Spleen (tissue), 11 donors: ENCODE measurements around the gene AGK. TPM values are rescaled to one million over a fixed set of nuclear protein-coding genes. Genes with fewer than 3 reads are reported as not detected.

Source experiments
- DNase-seq: peaks from one replicate; pipeline ENCODE4 v3.0.0-alpha.2; 2020
- H3K27ac ChIP-seq, 8 donors: fragments of 200-600 bp; sonication (generic) in 7 of 8; 1 replicate in 4 of 8; 2 replicates in 4 of 8; pipeline versions ENCODE4 v1.5.0 to v1.8.0; 2016 to 2021; ENCODE audit warnings: inconsistent platforms in 4 of 8, mild to moderate bottlenecking in 4 of 8, moderate library complexity in 1 of 8
- H3K27me3 ChIP-seq, 7 donors: fragments of 200-600 bp; sonication (generic) in 6 of 7; replicated peaks in 1 of 7; 1 replicate in 4 of 7; 2 replicates in 3 of 7; pipeline versions ENCODE4 v1.5.0 to v1.8.0; 2016 to 2021; ENCODE audit warnings: inconsistent platforms in 3 of 7, mild to moderate bottlenecking in 1 of 7
- H3K36me3 ChIP-seq, 6 donors: fragments of 200-600 bp; sonication (generic) in 5 of 6; 1 replicate in 4 of 6; 2 replicates in 2 of 6; pipeline versions ENCODE4 v1.5.0 to v1.8.0; 2016 to 2021; ENCODE audit warnings: inconsistent platforms in 2 of 6
- H3K4me1 ChIP-seq, 6 donors: fragments of 200-600 bp; sonication (generic) in 5 of 6; 1 replicate in 3 of 6; 2 replicates in 3 of 6; pipeline versions ENCODE4 v1.5.0 to v1.8.0; 2016 to 2021; ENCODE audit warnings: inconsistent platforms in 3 of 6
- H3K4me3 ChIP-seq, 8 donors: fragments of 200-600 bp; sonication (generic) in 7 of 8; 1 replicate in 4 of 8; 2 replicates in 4 of 8; pipeline versions ENCODE4 v1.5.0 to v1.8.0; 2016 to 2021; ENCODE audit warnings: inconsistent platforms in 4 of 8, mild to moderate bottlenecking in 4 of 8, moderate library complexity in 2 of 8
- H3K9me3 ChIP-seq, 8 donors: fragments of 200-600 bp; sonication (generic) in 7 of 8; 1 replicate in 4 of 8; 2 replicates in 4 of 8; pipeline versions ENCODE4 v1.5.0 to v1.8.0; 2016 to 2021; ENCODE audit warnings: inconsistent platforms in 4 of 8
- CTCF ChIP-seq, 11 experiments: fragments of 200-600 bp in 7 of 11; fragments of 450-650 bp in 4 of 11; sonication (generic) in 4 of 11; IDR thresholded peaks in 8 of 11; conservative IDR thresholded peaks in 3 of 11; 1 replicate in 7 of 11; 2 replicates in 4 of 11; pipeline versions ENCODE4 v1.4.0 to v1.8.0; 2016 to 2021; ENCODE audit warnings: antibody characterized with exemption in 11 of 11, inconsistent platforms in 4 of 11, mild to moderate bottlenecking in 1 of 11
- POLR2A ChIP-seq, 3 donors: fragments of 450-650 bp; IDR thresholded peaks; one replicate each; pipeline ENCODE4 v1.5.1; 2017; ENCODE audit warnings: antibody characterized with exemption in 3 of 3, mild to moderate bottlenecking in 1 of 3
- POLR2AphosphoS5 ChIP-seq, 3 donors: sonication (generic); formaldehyde crosslinking; IDR thresholded peaks; one replicate each; pipeline ENCODE4 v1.5.1; 2017; ENCODE audit warnings: antibody characterized with exemption in 3 of 3
- WGBS, 5 donors: extraction: QIAGEN DNeasy Blood & Tissue Kit in 3 of 5; methylation state at CpG; one replicate each; pipeline versions ENCODE4 v1.1.5 to v1.1.7; 2013 to 2018; 5-methylcytosine and 5-hydroxymethylcytosine counted together
- intact Hi-C: fragments of 100-400 bp; cut with DNase I; formaldehyde crosslinking; loops from one replicate; pipeline ENCODE4 v1.15.0; 2023; ENCODE audit warnings: low total_unique reads
- polyA plus RNA-seq, 3 donors: library from polyadenylated mRNA; stranded (reverse); fragments of 200-250 nt; gene quantifications; one replicate each; pipeline ENCODE4 v1.2.1, GENCODE V29; 2013
- total RNA-seq, 7 donors: library from RNA; depleted of rRNA in 3 of 7; stranded (reverse); fragments of >200 nt in 3 of 7; fragmentation: NEBNext Ultra II Directional in 4 of 7; extraction: Animal tissue kit (Norgen Biotek cat#: 25700) in 4 of 7; gene quantifications; one replicate each; pipeline versions ENCODE4 v1.1.0 to v1.2.1, GENCODE V29; 2016 to 2021
- donor health status: healthy with polysubstance abuse.
- donor health status: DM: no; HTN: no; CAD: no; lungs with moderate emphysema.
- donor health status: DM: no; HTN: no; CAD: no.
- donor health status: Bipolar disorder and iron deficiency.
- donor health status: healthy.
- donor health status: DM: no; HTN: no; CAD: no.
- donor health status: DM: yes; HTN: yes; CAD: no.

AGK gene
- total and polyA plus RNA-seq, 10 donors = 11.0 to 35.5 (median 24.0) TPM

DNA sequence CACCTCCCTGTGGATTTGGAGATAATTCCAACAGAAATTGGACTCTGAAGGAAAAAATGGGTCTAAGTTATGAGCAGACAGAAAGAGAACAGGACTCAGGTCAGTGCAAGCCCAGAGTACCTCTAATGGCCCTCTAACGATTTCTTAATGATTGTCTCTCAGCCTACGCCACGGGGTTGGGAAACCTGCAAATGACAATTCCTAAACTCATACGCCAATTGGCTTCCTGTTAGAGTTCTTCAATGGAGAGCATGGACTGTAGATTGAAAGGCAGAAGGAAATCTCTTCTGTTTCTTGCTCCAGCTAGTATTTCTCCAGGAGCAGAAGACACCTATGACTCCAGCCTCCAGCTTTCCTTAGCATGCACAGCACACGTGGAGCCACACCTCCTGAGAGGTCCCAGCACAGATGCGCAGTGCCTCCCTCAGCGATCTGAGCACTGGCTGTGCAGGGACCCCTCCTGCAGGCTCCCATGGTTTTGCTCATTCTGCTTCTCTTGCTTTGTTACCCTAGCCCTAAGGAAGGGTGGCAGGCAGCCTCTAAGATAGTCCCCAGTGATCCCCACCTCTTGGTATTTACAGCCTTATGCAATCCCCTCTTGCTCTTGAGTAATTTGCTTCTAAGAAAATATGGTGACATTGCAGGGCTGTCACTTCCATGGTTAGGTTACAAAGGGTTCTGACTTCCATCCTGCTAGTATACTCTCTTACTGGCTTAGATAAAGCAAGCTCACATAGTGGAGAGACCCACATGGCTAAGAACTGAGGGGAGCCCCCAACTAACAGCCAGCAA is 120.7 kb downstream of the AGK start:
- peak overlapping the region in 3 of 8 donors; percentile 3 to 24 (median 19) for H3K27ac ChIP-seq
- no peaks in the 10 kb centered on the region for H3K9me3 ChIP-seq
- WGBS, 5 donors = 71 to 91% (median 83%) methylated on average over 7 of the region's 7 CpGs
- peaks cover 0 to 71% (median 12%) of the 10 kb centered on the region in 6 donors for H3K36me3 ChIP-seq
- no peak for DNase-seq
- H3K4me1 ChIP-seq = peaks cover 0 to 25% (median 3%) of the 10 kb centered on the region in 6 donors
- intact Hi-C loops = no loop called here
- TF ChIP-seq POLR2A (IDR thresholded peaks at IDR 0.05) (no peak), CTCF (IDR thresholded peaks at IDR 0.05 in 8 of 11, conservative IDR thresholded peaks at IDR 0.05 in 3 of 11) (no peak), POLR2AphosphoS5 (IDR thresholded peaks at IDR 0.05) (peak in 2 of 3 donors; percentile 16 to 18)
- no peak overlapping the region for H3K4me3 ChIP-seq
- H3K27me3 ChIP-seq = no peaks in the 10 kb centered on the region

DNA sequence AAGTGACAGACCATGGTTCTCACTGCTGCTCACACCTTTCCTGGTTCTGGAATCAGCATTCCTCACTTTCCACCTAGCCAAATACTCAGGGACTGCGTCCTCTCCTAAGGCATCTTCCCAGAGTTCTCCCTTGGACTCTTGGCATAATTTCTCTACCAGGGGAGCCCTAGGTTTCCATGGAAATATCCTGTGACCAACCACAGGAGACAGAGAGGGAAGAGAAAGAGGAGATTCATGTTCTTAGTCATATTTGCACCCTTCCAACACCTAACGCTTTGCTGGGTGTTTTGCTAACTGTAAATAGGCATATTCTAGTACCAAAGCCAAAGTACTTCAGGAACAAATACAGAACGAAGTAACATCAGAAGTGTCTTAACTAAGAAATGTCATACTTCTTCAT is 122.1 kb downstream of the AGK start:
- Histone ChIP-seq H3K9me3 (no peaks in the 10 kb centered on the region), H3K27ac (peak overlapping the region in 1 of 8 donors; percentile 45), H3K4me3 (no peak overlapping the region), H3K27me3 (no peaks in the 10 kb centered on the region), H3K36me3 (peaks cover 0 to 67% (median 15%) of the 10 kb centered on the region in 6 donors), H3K4me1 (peaks cover 0 to 27% (median 3%) of the 10 kb centered on the region in 6 donors)
- intact Hi-C loops = no loop called here
- TF ChIP-seq CTCF (IDR thresholded peaks at IDR 0.05 in 8 of 11, conservative IDR thresholded peaks at IDR 0.05 in 3 of 11) (no peak), POLR2AphosphoS5 (IDR thresholded peaks at IDR 0.05) (no peak), POLR2A (IDR thresholded peaks at IDR 0.05) (no peak)
- 88 to 96% (median 93%) methylated on average over 3 of the region's 3 CpGs for WGBS, 5 donors
- no peak for DNase-seq

GRCh38 chr7:141674171-141674671 is 123.0 kb downstream of the AGK start:
- H3K4me1 ChIP-seq = peaks cover 0 to 27% (median 3%) of the 10 kb centered on the region in 6 donors
- DNase-seq = no peak
- H3K9me3 ChIP-seq = no peaks in the 10 kb centered on the region
- no peaks in the 10 kb centered on the region for H3K27me3 ChIP-seq
- H3K4me3 ChIP-seq = no peak overlapping the region
- peaks cover 0 to 63% (median 17%) of the 10 kb centered on the region in 6 donors for H3K36me3 ChIP-seq
- WGBS, 5 donors = 77 to 87% (median 80%) methylated on average over 5 of the region's 5 CpGs
- intact Hi-C loops = no loop called here
- peak overlapping the region in 3 of 8 donors; percentile 28 to 63 (median 45) for H3K27ac ChIP-seq
- TF ChIP-seq POLR2AphosphoS5 (IDR thresholded peaks at IDR 0.05) (no peak), CTCF (IDR thresholded peaks at IDR 0.05 in 8 of 11, conservative IDR thresholded peaks at IDR 0.05 in 3 of 11) (no peak)

GRCh38 chr7:141674702-141675101 is 123.5 kb downstream of the AGK start:
- Histone ChIP-seq H3K4me1 (peaks cover 0 to 27% (median 3%) of the 10 kb centered on the region in 6 donors), H3K4me3 (no peak overlapping the region), H3K9me3 (no peaks in the 10 kb centered on the region), H3K27me3 (no peaks in the 10 kb centered on the region), H3K27ac (peak overlapping the region in 4 of 8 donors; percentile 25 to 63 (median 27)), H3K36me3 (peaks cover 0 to 66% (median 17%) of the 10 kb centered on the region in 6 donors)
- no peak for DNase-seq
- intact Hi-C loops = no loop called here
- WGBS, 5 donors = 76 to 84% (median 81%) methylated on average over 4 of the region's 4 CpGs
- TF ChIP-seq CTCF (IDR thresholded peaks at IDR 0.05 in 8 of 11, conservative IDR thresholded peaks at IDR 0.05 in 3 of 11) (peak in 4 of 11 experiments; percentile 9 to 37 (median 28)), POLR2AphosphoS5 (IDR thresholded peaks at IDR 0.05) (peak in 1 of 3 donors; percentile 29), POLR2A (IDR thresholded peaks at IDR 0.05) (no peak)
